Measurements from ENCODE around the gene PRKN. TPM values are rescaled to one million over a fixed set of nuclear protein-coding genes. Genes with fewer than 3 reads are reported as not detected.

PRKN gene
- total and polyA plus RNA-seq, 2 donors (not counting 1 experiment from before 2014, with no cell fraction given), result 0.43 to 4.6 TPM

DNA sequence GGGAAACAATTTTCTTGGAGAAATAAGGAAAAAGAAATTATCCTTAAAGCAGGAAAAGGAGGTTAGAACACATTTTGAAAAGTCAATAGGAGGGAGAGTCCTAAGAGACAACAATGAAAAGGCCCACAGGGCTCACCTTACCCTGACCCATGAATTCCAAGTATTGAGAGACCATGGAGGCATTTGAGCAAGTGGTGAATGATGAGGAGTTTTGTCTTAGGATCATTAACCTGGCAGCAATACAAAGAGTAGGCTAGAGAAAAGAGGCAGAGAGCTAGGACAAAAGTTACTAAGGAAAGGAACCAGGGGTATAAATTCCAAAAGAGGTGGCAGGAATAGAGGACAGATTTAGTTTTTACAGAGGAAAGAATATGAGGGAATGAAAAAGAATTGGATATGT, 44.9 kb upstream of the PRKN start:
- TF ChIP-seq EZH2 (IDR thresholded peaks at IDR 0.05; ENCODE audit: low read length, missing control alignments), result no peak
- TF ChIP-seq, protein P1, sequence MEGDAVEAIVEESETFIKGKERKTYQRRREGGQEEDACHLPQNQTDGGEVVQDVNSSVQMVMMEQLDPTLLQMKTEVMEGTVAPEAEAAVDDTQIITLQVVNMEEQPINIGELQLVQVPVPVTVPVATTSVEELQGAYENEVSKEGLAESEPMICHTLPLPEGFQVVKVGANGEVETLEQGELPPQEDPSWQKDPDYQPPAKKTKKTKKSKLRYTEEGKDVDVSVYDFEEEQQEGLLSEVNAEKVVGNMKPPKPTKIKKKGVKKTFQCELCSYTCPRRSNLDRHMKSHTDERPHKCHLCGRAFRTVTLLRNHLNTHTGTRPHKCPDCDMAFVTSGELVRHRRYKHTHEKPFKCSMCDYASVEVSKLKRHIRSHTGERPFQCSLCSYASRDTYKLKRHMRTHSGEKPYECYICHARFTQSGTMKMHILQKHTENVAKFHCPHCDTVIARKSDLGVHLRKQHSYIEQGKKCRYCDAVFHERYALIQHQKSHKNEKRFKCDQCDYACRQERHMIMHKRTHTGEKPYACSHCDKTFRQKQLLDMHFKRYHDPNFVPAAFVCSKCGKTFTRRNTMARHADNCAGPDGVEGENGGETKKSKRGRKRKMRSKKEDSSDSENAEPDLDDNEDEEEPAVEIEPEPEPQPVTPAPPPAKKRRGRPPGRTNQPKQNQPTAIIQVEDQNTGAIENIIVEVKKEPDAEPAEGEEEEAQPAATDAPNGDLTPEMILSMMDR (conservative IDR thresholded peaks at IDR 0.05 in 1 of 2, IDR thresholded peaks at IDR 0.05 in 1 of 2; ENCODE audit: low read depth in 1 of 2, low read length in 2 of 2), result no peak
- Histone ChIP-seq H3K4me1 (ENCODE audit: control insufficient read depth, extremely low read depth, insufficient read depth, low read length) (no peaks in the 10 kb centered on the region), H3K27ac (ENCODE audit: insufficient read depth, low read length) (no peak overlapping the region), H2AFZ (ENCODE audit: low read length) (no peak overlapping the region), H3K27me3 (ENCODE audit: control insufficient read depth, insufficient read depth, low read length) (no peaks in the 10 kb centered on the region), H4K20me1 (ENCODE audit: control insufficient read depth, extremely low read depth, insufficient read depth, low read length) (no peaks in the 10 kb centered on the region), H3K79me2 (ENCODE audit: control insufficient read depth, insufficient read depth, low read length) (no peaks in the 10 kb centered on the region), H3K4me2 (ENCODE audit: extremely low read depth, insufficient read depth, low read length) (no peak overlapping the region), H3K4me3 (replicated peaks in 1 of 4; ENCODE audit: control extremely low read depth in 1 of 4, insufficient read depth in 1 of 4, low read depth in 3 of 4, low read length in 4 of 4) (no peak overlapping the region), H3K9me3 (ENCODE audit: control insufficient read depth, insufficient read depth, low read depth, low read length) (no peaks in the 10 kb centered on the region), H3K36me3 (ENCODE audit: control insufficient read depth, insufficient read depth, low read length) (no peaks in the 10 kb centered on the region), H3K9ac (ENCODE audit: insufficient read depth, low read length) (no peak overlapping the region)
- no peak for DNase-seq (ENCODE audit: low read depth in 2 of 2)

DNA sequence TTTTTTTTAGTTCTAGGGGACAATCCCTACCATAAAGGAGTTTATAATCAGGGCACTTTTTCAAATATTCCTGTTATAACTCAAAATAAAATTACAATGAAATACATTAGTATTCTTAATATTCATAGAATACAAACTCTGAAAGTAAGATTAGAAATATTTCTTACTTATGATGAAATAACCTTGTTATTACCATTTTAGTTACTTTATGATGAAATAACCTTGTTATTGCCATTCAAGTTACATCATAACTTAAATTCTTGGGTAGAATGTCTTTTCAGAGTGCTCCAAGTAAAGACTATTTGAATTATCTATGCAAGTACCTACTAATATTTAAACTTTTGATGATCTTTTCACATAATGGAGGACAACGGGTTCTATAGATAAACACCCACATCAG, 43.4 kb upstream of the PRKN start:
- Histone ChIP-seq H3K4me1 (ENCODE audit: control insufficient read depth, extremely low read depth, insufficient read depth, low read length) (no peaks in the 10 kb centered on the region), H4K20me1 (ENCODE audit: control insufficient read depth, extremely low read depth, insufficient read depth, low read length) (no peaks in the 10 kb centered on the region), H3K4me2 (ENCODE audit: extremely low read depth, insufficient read depth, low read length) (no peak overlapping the region), H2AFZ (ENCODE audit: low read length) (no peak overlapping the region), H3K79me2 (ENCODE audit: control insufficient read depth, insufficient read depth, low read length) (no peaks in the 10 kb centered on the region), H3K9me3 (ENCODE audit: control insufficient read depth, insufficient read depth, low read depth, low read length) (no peaks in the 10 kb centered on the region), H3K27me3 (ENCODE audit: control insufficient read depth, insufficient read depth, low read length) (no peaks in the 10 kb centered on the region), H3K27ac (ENCODE audit: insufficient read depth, low read length) (no peak overlapping the region), H3K36me3 (ENCODE audit: control insufficient read depth, insufficient read depth, low read length) (no peaks in the 10 kb centered on the region), H3K4me3 (replicated peaks in 1 of 4; ENCODE audit: control extremely low read depth in 1 of 4, insufficient read depth in 1 of 4, low read depth in 3 of 4, low read length in 4 of 4) (no peak overlapping the region), H3K9ac (ENCODE audit: insufficient read depth, low read length) (no peak overlapping the region)
- TF ChIP-seq, protein P1 (conservative IDR thresholded peaks at IDR 0.05 in 1 of 2, IDR thresholded peaks at IDR 0.05 in 1 of 2; ENCODE audit: low read depth in 1 of 2, low read length in 2 of 2), result no peak
- no peak for TF ChIP-seq EZH2 (IDR thresholded peaks at IDR 0.05; ENCODE audit: low read length, missing control alignments)
- DNase-seq (ENCODE audit: low read depth in 2 of 2), result no peak

DNA sequence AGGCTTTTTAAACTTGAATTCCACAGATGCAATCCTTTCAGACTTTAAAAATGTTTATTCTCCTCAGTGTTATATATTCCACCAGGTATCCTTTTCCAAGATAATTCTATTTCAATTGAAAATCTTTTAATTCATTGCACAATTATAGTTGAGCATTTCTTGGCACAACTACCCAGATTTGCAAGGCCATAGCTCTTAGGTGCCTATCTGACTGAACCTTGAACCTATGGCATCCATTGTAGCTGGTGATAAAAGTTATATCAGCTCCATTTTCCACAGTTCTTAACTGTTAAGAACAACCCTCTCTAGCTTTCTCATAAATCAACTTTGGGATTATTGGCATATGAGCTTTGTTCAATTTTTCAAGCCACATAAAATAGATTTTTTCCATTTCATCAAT, 42.6 kb upstream of the PRKN start:
- no peaks in the 10 kb centered on the region for H4K20me1 ChIP-seq (ENCODE audit: control insufficient read depth, extremely low read depth, insufficient read depth, low read length)
- no peak overlapping the region for H3K4me3 ChIP-seq (replicated peaks in 1 of 4; ENCODE audit: control extremely low read depth in 1 of 4, insufficient read depth in 1 of 4, low read depth in 3 of 4, low read length in 4 of 4)
- H3K36me3 ChIP-seq (ENCODE audit: control insufficient read depth, insufficient read depth, low read length), result no peaks in the 10 kb centered on the region
- no peaks in the 10 kb centered on the region for H3K4me1 ChIP-seq (ENCODE audit: control insufficient read depth, extremely low read depth, insufficient read depth, low read length)
- H3K4me2 ChIP-seq (ENCODE audit: extremely low read depth, insufficient read depth, low read length), result no peak overlapping the region
- H2AFZ ChIP-seq (ENCODE audit: low read length), result no peak overlapping the region
- H3K27ac ChIP-seq (ENCODE audit: insufficient read depth, low read length), result no peak overlapping the region
- TF ChIP-seq, protein P1 (conservative IDR thresholded peaks at IDR 0.05 in 1 of 2, IDR thresholded peaks at IDR 0.05 in 1 of 2; ENCODE audit: low read depth in 1 of 2, low read length in 2 of 2), result no peak
- no peaks in the 10 kb centered on the region for H3K79me2 ChIP-seq (ENCODE audit: control insufficient read depth, insufficient read depth, low read length)
- DNase-seq (ENCODE audit: low read depth in 2 of 2), result no peak
- H3K27me3 ChIP-seq (ENCODE audit: control insufficient read depth, insufficient read depth, low read length), result no peaks in the 10 kb centered on the region
- no peak overlapping the region for H3K9ac ChIP-seq (ENCODE audit: insufficient read depth, low read length)
- no peaks in the 10 kb centered on the region for H3K9me3 ChIP-seq (ENCODE audit: control insufficient read depth, insufficient read depth, low read depth, low read length)

Data from fibroblast of lung (primary cell).